AML-193 (cell line): ENCODE measurements around the gene MAP3K1.
A peak's percentile ranks its signal among the peaks of the same experiment; 100 is the strongest.
"Not testable (repeated sequence)": the region's sequence is repeated elsewhere in the genome, so short reads cannot be mapped to it uniquely, and the experiment has no call there.

Source experiments
- DNase-seq, 2 experiments: peaks; one replicate each; lab custom pipeline; 2025; lab: John Stamatoyannopoulos, UW

MAP3K1 gene

DNA sequence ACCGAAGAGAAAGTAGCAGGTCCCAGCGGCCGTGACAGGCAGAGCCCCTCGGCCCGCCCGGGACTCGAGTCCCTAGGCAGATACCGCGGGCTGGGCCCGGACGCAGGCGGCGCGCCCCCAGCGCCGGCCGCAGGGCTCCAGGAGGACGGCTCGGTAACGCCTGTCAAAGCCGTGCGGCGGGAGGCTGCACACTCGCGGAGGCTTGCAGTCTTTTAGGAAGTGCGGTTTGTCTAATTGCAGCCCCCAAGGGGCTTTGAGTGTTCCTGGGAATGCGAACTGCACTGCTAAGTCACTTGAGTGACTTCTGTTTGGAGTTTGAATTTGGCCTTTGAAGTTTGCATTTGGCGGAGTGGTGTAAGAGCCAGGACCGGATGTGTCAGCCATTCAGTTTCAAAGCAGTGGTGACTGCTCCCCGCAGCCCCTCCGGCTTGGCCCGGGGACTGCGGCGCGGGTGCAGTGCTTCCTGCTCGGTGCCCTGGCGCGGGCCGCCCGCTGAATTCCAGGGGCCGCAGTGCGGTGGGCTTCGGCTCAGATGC lies 1.3 kb downstream of the MAP3K1 start:
- DNase-seq: peak; percentile 64 to 69

- DNase-seq: no peak
Measured at GRCh38 chr5:56817263-56818014, 2.1 kb downstream of the MAP3K1 start.

- DNase-seq: no peak
Measured at GRCh38 chr5:56818450-56819037, 3.2 kb downstream of the MAP3K1 start.

- peak; percentile 65 to 70 for DNase-seq
Measured at GRCh38 chr5:56819060-56819881, 3.9 kb downstream of the MAP3K1 start.

- not testable (repeated sequence) for DNase-seq
Measured at GRCh38 chr5:56821868-56822267, 6.5 kb downstream of the MAP3K1 start.

GRCh38 chr5:56822981-56823380 lies 7.6 kb downstream of the MAP3K1 start:
- no peak for DNase-seq

GRCh38 chr5:56824019-56824418 lies 8.7 kb downstream of the MAP3K1 start:
- DNase-seq: no peak

- DNase-seq: no peak
Measured at GRCh38 chr5:56825222-56825824, 10.0 kb downstream of the MAP3K1 start.

- no peak for DNase-seq
Measured at GRCh38 chr5:56827049-56827448, 11.7 kb downstream of the MAP3K1 start.

GRCh38 chr5:56827924-56828323 lies 12.6 kb downstream of the MAP3K1 start:
- no peak for DNase-seq

DNA sequence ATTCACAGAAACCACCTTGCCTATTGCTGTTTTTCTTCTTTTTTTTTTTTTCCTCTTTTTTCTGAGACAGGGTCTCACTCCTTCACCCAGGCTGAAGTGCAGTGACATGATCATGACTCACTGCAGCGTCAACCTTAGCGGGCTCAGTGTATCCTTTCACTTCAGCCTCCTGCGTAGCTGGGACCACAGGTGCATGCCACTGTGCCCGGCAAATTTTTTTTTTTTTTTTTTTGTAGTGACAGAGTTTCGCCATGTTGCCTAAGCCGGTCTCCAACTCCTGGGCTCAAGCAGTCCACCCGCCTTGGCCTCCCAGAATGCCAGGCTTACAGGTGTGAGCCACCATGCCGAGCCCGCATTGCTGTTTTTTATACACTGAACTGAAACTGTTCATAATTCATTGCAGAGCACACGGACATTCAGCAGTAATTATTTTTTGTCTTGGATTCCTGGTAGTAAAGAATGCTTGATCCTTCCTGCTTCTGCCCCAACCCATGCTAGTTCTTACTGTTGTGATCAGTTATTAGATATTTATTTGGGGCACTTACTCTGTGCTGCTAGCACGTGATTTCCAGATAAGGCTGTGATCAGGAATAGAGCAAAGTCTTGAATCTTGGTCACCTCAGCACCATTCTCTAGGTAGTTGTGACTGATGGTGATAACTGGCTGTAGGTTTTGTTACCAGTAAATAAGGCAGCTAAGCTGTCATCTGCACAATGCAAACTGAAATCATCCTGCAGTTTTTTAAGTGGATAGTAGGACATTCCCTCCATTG lies 14.0 kb downstream of the MAP3K1 start:
- no peak for DNase-seq

DNA sequence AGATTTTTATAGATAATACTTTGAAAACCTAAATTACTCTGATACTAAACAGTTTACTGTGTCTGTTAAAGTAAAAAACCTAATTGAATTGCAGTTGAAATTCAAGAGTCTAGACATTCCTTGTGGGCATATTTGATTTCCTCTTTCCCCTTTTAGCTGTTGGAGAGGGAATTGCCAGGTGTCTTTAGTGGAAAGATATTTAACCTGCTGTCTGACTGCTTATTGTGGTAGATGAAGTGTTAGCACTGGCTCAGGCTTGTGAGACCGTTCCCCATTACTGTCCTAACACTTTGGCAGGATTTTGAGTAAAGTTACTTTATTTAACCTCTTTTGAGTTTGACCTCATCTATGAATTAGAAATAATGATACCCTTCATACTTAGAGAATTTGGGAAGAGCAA lies 16.4 kb downstream of the MAP3K1 start:
- no peak for DNase-seq

GRCh38 chr5:56833325-56833724 lies 18.0 kb downstream of the MAP3K1 start:
- no peak for DNase-seq

GRCh38 chr5:56837381-56837780 lies 22.0 kb downstream of the MAP3K1 start:
- DNase-seq: no peak

GRCh38 chr5:56837956-56838355 lies 22.6 kb downstream of the MAP3K1 start:
- no peak for DNase-seq

- peak; percentile 63 to 67 for DNase-seq
Measured at GRCh38 chr5:56838409-56839039, 23.2 kb downstream of the MAP3K1 start.

GRCh38 chr5:56839062-56839461 lies 23.7 kb downstream of the MAP3K1 start:
- no peak for DNase-seq

GRCh38 chr5:56840597-56840996 lies 25.2 kb downstream of the MAP3K1 start:
- no peak for DNase-seq

GRCh38 chr5:56845277-56845676 lies 29.9 kb downstream of the MAP3K1 start:
- DNase-seq: no peak

- no peak for DNase-seq
Measured at GRCh38 chr5:56845904-56846480, 30.6 kb downstream of the MAP3K1 start.

DNA sequence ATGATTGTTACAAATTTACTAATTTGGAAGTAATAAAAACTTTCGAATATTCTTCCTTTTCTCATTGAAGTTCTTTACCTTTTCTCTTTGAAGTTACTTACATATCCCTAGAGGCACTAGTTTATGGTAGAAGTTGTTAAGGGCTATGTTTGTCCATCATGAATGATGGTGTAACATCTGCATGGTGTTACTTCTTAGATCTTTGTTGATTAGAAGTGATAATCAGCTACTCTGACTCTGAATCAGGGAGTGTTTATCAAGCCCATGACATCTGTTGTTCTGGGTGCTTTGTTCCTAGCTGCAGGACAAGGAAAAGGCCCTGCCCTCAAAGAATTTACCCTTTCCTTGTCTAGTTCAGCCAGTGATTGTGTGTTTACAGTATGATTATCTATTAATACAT lies 32.9 kb downstream of the MAP3K1 start:
- DNase-seq: no peak
